Measurements from ENCODE around the gene LRSAM1. TPM values are rescaled to one million over a fixed set of nuclear protein-coding genes. Genes with fewer than 3 reads are reported as not detected.

Gene LRSAM1
- total RNA-seq = 10.7 and 16.3 TPM in 2 replicates

GRCh38 chr9:127450830-127451607 is at the start of gene LRSAM1, which contains the start of gene RPL12:
LRSAM1 (plus strand) TSS chr9:127451510; CDS start chr9:127454528, 3,018 bp downstream.
RPL12 (minus strand) TSS chr9:127451406; CDS start chr9:127451317, 89 bp downstream.

GRCh38 chr9:127423934-127424675 is 27.2 kb upstream of the LRSAM1 start, which contains the start of gene ZNF79:
ZNF79 (plus strand) TSS chr9:127424382; CDS start chr9:127424788, 406 bp downstream.

Other genes starting within 250 kb of the LRSAM1 start
- gene GARNL3, start 186.7 kb upstream of the LRSAM1 start, total RNA-seq = 2.4 TPM in 2 replicates
- gene SLC2A8, start 54.3 kb upstream of the LRSAM1 start, total RNA-seq = 8.0 and 9.2 TPM in 2 replicates
- gene ZNF79, start 27.1 kb upstream of the LRSAM1 start, total RNA-seq = 3.7 and 5.4 TPM in 2 replicates
- 2,992 and 2,996 TPM in 2 replicates for gene RPL12, start 104 bp upstream of the LRSAM1 start, total RNA-seq
- 19.0 and 20.1 TPM in 2 replicates for gene STXBP1, start 160.8 kb downstream of the LRSAM1 start, total RNA-seq

All from bronchus fibroblast of lung (primary cell).